Osteoblast (primary cell): ENCODE measurements around the gene SLC9A2. TPM values are rescaled to one million over a fixed set of nuclear protein-coding genes. Genes with fewer than 3 reads are reported as not detected.

Source experiments
- DNase-seq: peaks from one replicate; pipeline ENCODE4 v3.0.0; 2011; ENCODE audit warnings: low spot score, mixed read lengths; ENCODE audit not compliant: insufficient read length; ENCODE audit errors: missing footprints
- H2AFZ ChIP-seq: 2 replicates; pipeline ENCODE4 v1.6.0; 2011; ENCODE audit warnings: mild to moderate bottlenecking, low read length
- H3K27ac ChIP-seq: 2 replicates; pipeline ENCODE4 v1.5.1; 2011; ENCODE audit warnings: mild to moderate bottlenecking, low read depth, low read length, moderate library complexity
- H3K27me3 ChIP-seq: 2 replicates; pipeline ENCODE4 v1.6.0; 2012; ENCODE audit warnings: mild to moderate bottlenecking, control low read depth, inconsistent platforms, low read length, moderate library complexity; ENCODE audit not compliant: insufficient read depth
- H3K36me3 ChIP-seq: 2 replicates; pipeline ENCODE4 v1.5.1; 2011; ENCODE audit warnings: mild to moderate bottlenecking, low read length, control low read depth, moderate library complexity; ENCODE audit not compliant: insufficient read depth
- H3K4me1 ChIP-seq: 2 replicates; pipeline ENCODE4 v1.5.1; 2011; ENCODE audit warnings: mild to moderate bottlenecking, low read length, control low read depth, moderate library complexity; ENCODE audit not compliant: insufficient read depth
- H3K4me2 ChIP-seq: 2 replicates; pipeline ENCODE4 v1.6.0; 2011; ENCODE audit warnings: mild to moderate bottlenecking, low read length; ENCODE audit not compliant: insufficient read depth
- H3K4me3 ChIP-seq: fragments of 200-600 bp; sonication (generic); 3 replicates; pipeline ENCODE4 v1.5.1; 2012; ENCODE audit warnings: mild to moderate bottlenecking, low read length, inconsistent platforms; ENCODE audit not compliant: insufficient read depth
- H3K79me2 ChIP-seq: 2 replicates; pipeline ENCODE4 v1.6.0; 2012; ENCODE audit warnings: mild to moderate bottlenecking, low read length, control low read depth, inconsistent platforms; ENCODE audit not compliant: insufficient read depth
- H3K9me3 ChIP-seq: 2 replicates; pipeline ENCODE4 v1.5.1; 2011; ENCODE audit warnings: low read depth, low read length, control low read depth
- H4K20me1 ChIP-seq: 2 replicates; pipeline ENCODE4 v1.6.0; 2012; ENCODE audit warnings: mild to moderate bottlenecking, low read length, control low read depth; ENCODE audit not compliant: insufficient read depth
- CTCF ChIP-seq: IDR thresholded peaks from 2 replicates; pipeline ENCODE4 v1.5.1; 2011; ENCODE audit warnings: mild to moderate bottlenecking, low read depth, low read length, moderate library complexity; ENCODE audit errors: extremely low read depth
- total RNA-seq: library from RNA; depleted of rRNA; stranded (reverse); fragments of >200 nt; gene quantifications from 2 replicates; pipeline ENCODE4 v1.2.3, GENCODE V29; 2012

The SLC9A2 gene
- total RNA-seq, 1 donor = under 0.01 TPM

GRCh38 chr2:102660070-102660469 is 40.7 kb downstream of the SLC9A2 start:
- no peaks in the 10 kb centered on the region for H4K20me1 ChIP-seq
- H2AFZ ChIP-seq = no peak overlapping the region
- H3K4me2 ChIP-seq = no peak overlapping the region
- TF ChIP-seq CTCF = no peak
- no peak overlapping the region for H3K4me3 ChIP-seq
- H3K36me3 ChIP-seq = no peaks in the 10 kb centered on the region
- no peak for DNase-seq
- H3K9me3 ChIP-seq = no peaks in the 10 kb centered on the region
- no peaks in the 10 kb centered on the region for H3K27me3 ChIP-seq
- no peak overlapping the region for H3K27ac ChIP-seq
- H3K4me1 ChIP-seq = no peaks in the 10 kb centered on the region
- H3K79me2 ChIP-seq = no peaks in the 10 kb centered on the region

GRCh38 chr2:102660574-102660973 is 41.2 kb downstream of the SLC9A2 start:
- Histone ChIP-seq H3K27ac (no peak overlapping the region), H3K36me3 (no peaks in the 10 kb centered on the region), H3K27me3 (no peaks in the 10 kb centered on the region), H2AFZ (no peak overlapping the region), H3K79me2 (no peaks in the 10 kb centered on the region), H4K20me1 (no peaks in the 10 kb centered on the region), H3K9me3 (no peaks in the 10 kb centered on the region), H3K4me2 (no peak overlapping the region), H3K4me3 (no peak overlapping the region), H3K4me1 (no peaks in the 10 kb centered on the region)
- TF ChIP-seq CTCF = no peak
- no peak for DNase-seq

- H2AFZ ChIP-seq = no peak overlapping the region
- no peak overlapping the region for H3K27ac ChIP-seq
- TF ChIP-seq CTCF = no peak
- no peaks in the 10 kb centered on the region for H4K20me1 ChIP-seq
- no peak for DNase-seq
- H3K79me2 ChIP-seq = no peaks in the 10 kb centered on the region
- no peak overlapping the region for H3K4me3 ChIP-seq
- H3K4me1 ChIP-seq = no peaks in the 10 kb centered on the region
- H3K27me3 ChIP-seq = no peaks in the 10 kb centered on the region
- no peak overlapping the region for H3K4me2 ChIP-seq
- H3K9me3 ChIP-seq = no peaks in the 10 kb centered on the region
- H3K36me3 ChIP-seq = no peaks in the 10 kb centered on the region
These were observed 42.5 kb downstream of the SLC9A2 start for GRCh38 chr2:102661846-102662245.

GRCh38 chr2:102662833-102663232 is 43.5 kb downstream of the SLC9A2 start:
- no peaks in the 10 kb centered on the region for H3K79me2 ChIP-seq

More at GRCh38 chr2:102662833-102663232, 43.5 kb downstream of the SLC9A2 start:
- no peak for TF ChIP-seq CTCF
- Histone ChIP-seq H3K4me1 (no peaks in the 10 kb centered on the region), H2AFZ (no peak overlapping the region), H3K4me2 (no peak overlapping the region), H3K9me3 (no peaks in the 10 kb centered on the region), H4K20me1 (no peaks in the 10 kb centered on the region), H3K36me3 (no peaks in the 10 kb centered on the region), H3K27ac (no peak overlapping the region), H3K27me3 (no peaks in the 10 kb centered on the region), H3K4me3 (no peak overlapping the region)
- DNase-seq = no peak
